Body of pancreas (tissue), 4 donors: Measurements from ENCODE around the gene GAP43. TPM values are rescaled to one million over a fixed set of nuclear protein-coding genes. Genes with fewer than 3 reads are reported as not detected.

Source experiments
- ATAC-seq: fragments of 150-250 bp; one replicate; pipeline ENCODE4 v1.9.1; 2016
- DNase-seq, 4 donors: peaks; one replicate each; pipeline ENCODE4 v3.0.0-alpha.2; 2019
- H3K27ac ChIP-seq, 4 donors: fragments of 200-600 bp; sonication (generic); 1 replicate in 3 of 4; 2 replicates in 1 of 4; pipeline versions ENCODE4 v1.5.1 to v1.6.1; 2016 to 2019; ENCODE audit warnings: mild to moderate bottlenecking in 1 of 4, mixed read lengths in 1 of 4, moderate library complexity in 1 of 4
- H3K27me3 ChIP-seq, 2 donors: fragments of 200-600 bp; sonication (generic); one replicate each; pipeline ENCODE4 v1.6.0; 2016; ENCODE audit warnings: mild to moderate bottlenecking in 1 of 2
- H3K36me3 ChIP-seq, 2 donors: fragments of 200-600 bp; sonication (generic); replicated peaks in 1 of 2; 2 replicates each; pipeline ENCODE4 v1.5.1; 2016; ENCODE audit warnings: low read depth in 2 of 2; ENCODE audit not compliant: insufficient read depth in 1 of 2
- H3K4me1 ChIP-seq: fragments of 200-600 bp; sonication (generic); one replicate; pipeline ENCODE4 v1.6.0; 2016
- H3K4me3 ChIP-seq, 2 donors: fragments of 200-600 bp; sonication (generic); 1 replicate in 1 of 2; 2 replicates in 1 of 2; pipeline ENCODE4 v1.5.1; 2016 to 2019
- H3K9me3 ChIP-seq, 3 donors: fragments of 200-600 bp; sonication (generic); 1 replicate in 2 of 3; 2 replicates in 1 of 3; pipeline ENCODE4 v1.5.1; 2016
- POLR2A ChIP-seq, 3 donors: fragments of 450-650 bp; IDR thresholded peaks; one replicate each; pipeline ENCODE4 v1.6.1; 2016; ENCODE audit warnings: antibody characterized with exemption in 3 of 3, mild to moderate bottlenecking in 2 of 3
- WGBS, 2 donors: methylation state at CpG; one replicate each; pipeline ENCODE4 v1.1.5; 2017; 5-methylcytosine and 5-hydroxymethylcytosine counted together
- intact Hi-C: fragments of 100-400 bp; cut with DNase I; formaldehyde crosslinking; loops from one replicate; pipeline ENCODE4 v1.15.1; 2023
- total RNA-seq, 2 donors: library from RNA; depleted of rRNA; stranded (reverse); fragments of >200 nt; gene quantifications; one replicate each; pipeline ENCODE4 v1.1.0, GENCODE V29; 2016
- TF ChIP-seq, protein P1 (sequence below), 7 experiments: fragments of 450-650 bp in 4 of 7; fragments of 200-600 bp in 3 of 7; sonication (generic) in 3 of 7; IDR thresholded peaks; one replicate each; pipeline ENCODE4 v1.5.1; 2016 to 2019; ENCODE audit warnings: antibody characterized with exemption in 7 of 7

GAP43 gene
- total RNA-seq, 2 donors from 2014 or later: 0.26 TPM; not detected in 1

DNA sequence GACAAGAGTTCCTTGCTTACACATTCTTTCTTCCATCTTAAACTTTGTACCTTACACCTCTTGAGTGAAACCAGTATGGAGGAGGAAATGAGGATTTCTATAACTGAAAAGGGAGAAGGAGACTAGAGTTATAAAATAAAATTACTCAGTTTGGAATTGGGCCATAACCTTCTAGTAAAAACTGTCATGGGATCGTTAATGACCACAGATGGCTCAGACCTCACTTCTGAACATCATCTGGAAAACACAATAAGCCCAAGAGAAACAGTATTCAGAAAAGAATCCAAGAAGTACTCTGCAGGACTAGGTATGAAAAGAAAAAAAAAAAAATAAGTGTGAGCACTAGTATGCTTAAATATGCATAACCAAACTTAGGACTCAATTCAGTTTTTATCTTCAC lies 12.1 kb downstream of the GAP43 start:
- Histone ChIP-seq H3K36me3 (no peaks in the 10 kb centered on the region), H3K9me3 (no peaks in the 10 kb centered on the region), H3K4me3 (no peak overlapping the region), H3K27me3 (no peaks in the 10 kb centered on the region), H3K27ac (no peak overlapping the region), H3K4me1 (no peaks in the 10 kb centered on the region)
- ATAC-seq: no peak
- TF ChIP-seq POLR2A (IDR thresholded peaks at IDR 0.05): no peak
- TF ChIP-seq, protein P1, sequence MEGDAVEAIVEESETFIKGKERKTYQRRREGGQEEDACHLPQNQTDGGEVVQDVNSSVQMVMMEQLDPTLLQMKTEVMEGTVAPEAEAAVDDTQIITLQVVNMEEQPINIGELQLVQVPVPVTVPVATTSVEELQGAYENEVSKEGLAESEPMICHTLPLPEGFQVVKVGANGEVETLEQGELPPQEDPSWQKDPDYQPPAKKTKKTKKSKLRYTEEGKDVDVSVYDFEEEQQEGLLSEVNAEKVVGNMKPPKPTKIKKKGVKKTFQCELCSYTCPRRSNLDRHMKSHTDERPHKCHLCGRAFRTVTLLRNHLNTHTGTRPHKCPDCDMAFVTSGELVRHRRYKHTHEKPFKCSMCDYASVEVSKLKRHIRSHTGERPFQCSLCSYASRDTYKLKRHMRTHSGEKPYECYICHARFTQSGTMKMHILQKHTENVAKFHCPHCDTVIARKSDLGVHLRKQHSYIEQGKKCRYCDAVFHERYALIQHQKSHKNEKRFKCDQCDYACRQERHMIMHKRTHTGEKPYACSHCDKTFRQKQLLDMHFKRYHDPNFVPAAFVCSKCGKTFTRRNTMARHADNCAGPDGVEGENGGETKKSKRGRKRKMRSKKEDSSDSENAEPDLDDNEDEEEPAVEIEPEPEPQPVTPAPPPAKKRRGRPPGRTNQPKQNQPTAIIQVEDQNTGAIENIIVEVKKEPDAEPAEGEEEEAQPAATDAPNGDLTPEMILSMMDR (IDR thresholded peaks at IDR 0.05): no peak
- DNase-seq: no peak
- WGBS, 2 donors: 50 to 54% methylated on average over 1 of the region's 1 CpG
- intact Hi-C loops: no loop called here

DNA sequence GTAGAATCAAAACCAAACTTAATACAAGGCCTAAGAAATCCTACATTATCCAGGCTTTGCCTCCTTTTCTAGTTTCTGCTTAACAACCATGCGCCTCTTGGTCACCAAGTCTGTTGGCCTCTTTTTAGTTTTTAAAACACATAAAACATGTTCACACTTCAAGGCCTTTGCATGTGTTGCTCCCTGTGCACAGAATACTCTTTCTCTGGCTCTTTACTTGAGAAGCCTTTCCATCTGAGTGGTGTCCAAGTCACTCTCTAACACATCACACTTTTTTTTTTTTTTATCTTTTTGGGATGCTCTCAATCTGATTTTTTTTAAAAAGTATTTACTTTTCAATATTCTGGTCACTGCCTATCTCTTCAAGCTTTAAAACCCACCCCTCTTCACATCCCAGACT lies 14.9 kb downstream of the GAP43 start:
- Histone ChIP-seq H3K9me3 (no peaks in the 10 kb centered on the region), H3K27ac (no peak overlapping the region), H3K4me1 (no peaks in the 10 kb centered on the region), H3K27me3 (no peaks in the 10 kb centered on the region), H3K4me3 (no peak overlapping the region), H3K36me3 (no peaks in the 10 kb centered on the region)
- TF ChIP-seq, protein P1 (IDR thresholded peaks at IDR 0.05): no peak
- TF ChIP-seq POLR2A (IDR thresholded peaks at IDR 0.05): no peak
- intact Hi-C loops: no loop called here
- 89 to 93% methylated on average over 1 of the region's 1 CpG for WGBS, 2 donors
- DNase-seq (no peak), ATAC-seq (no peak)

DNA sequence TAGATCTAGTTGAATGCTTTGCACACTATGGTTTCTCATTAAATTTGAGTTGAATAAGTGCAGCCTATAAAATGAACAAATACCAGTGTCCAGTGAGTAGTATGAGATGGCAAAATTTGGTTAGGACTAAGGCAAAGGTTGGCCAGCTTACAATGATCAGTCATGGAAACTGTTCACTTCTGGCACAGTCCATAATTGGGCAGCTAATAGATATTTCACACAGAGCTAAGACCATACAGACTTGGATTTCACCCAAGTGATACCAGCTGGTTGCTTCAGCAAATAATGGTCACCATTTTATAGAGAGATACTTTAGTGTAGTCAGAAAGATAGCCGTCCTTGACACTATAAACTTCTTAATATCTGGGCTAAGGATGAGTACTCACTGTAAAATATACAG lies 15.7 kb downstream of the GAP43 start:
- TF ChIP-seq, protein P1 (IDR thresholded peaks at IDR 0.05): no peak
- intact Hi-C loops: no loop called here
- H3K27me3 ChIP-seq: no peaks in the 10 kb centered on the region
- no peak for ATAC-seq
- H3K9me3 ChIP-seq: no peaks in the 10 kb centered on the region
- no peak overlapping the region for H3K4me3 ChIP-seq
- H3K27ac ChIP-seq: no peak overlapping the region
- 65 to 94% methylated on average over 1 of the region's 1 CpG for WGBS, 2 donors
- H3K36me3 ChIP-seq: no peaks in the 10 kb centered on the region
- H3K4me1 ChIP-seq: no peaks in the 10 kb centered on the region
- DNase-seq: no peak

DNA sequence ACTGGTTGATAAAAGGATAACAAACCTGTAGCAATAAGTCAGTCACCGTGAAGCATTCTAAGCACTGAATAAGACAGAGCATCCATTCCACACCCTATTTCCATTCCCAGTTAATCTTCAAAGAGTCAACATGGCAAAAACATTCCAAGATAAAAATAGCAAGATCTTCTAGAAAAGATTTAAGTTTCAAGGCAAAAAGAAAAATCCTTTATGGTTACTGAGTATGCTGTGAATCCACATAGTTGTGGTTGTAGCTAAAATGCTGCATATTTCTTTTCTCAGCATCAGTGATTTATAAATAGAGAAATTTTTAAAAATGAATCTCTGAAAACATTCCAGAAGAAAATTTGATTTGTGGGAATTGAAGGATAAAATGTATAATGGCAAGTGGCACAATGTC lies 21.1 kb downstream of the GAP43 start:
- Histone ChIP-seq H3K9me3 (no peaks in the 10 kb centered on the region), H3K27me3 (no peaks in the 10 kb centered on the region), H3K4me3 (no peak overlapping the region), H3K4me1 (no peaks in the 10 kb centered on the region), H3K36me3 (no peaks in the 10 kb centered on the region), H3K27ac (no peak overlapping the region)
- no peak for TF ChIP-seq POLR2A (IDR thresholded peaks at IDR 0.05)
- TF ChIP-seq, protein P1 (IDR thresholded peaks at IDR 0.05): no peak
- ATAC-seq (no peak), DNase-seq (no peak)
- intact Hi-C loops: no loop called here
- WGBS, 2 donors: 48 to 66% methylated on average over 1 of the region's 1 CpG

DNA sequence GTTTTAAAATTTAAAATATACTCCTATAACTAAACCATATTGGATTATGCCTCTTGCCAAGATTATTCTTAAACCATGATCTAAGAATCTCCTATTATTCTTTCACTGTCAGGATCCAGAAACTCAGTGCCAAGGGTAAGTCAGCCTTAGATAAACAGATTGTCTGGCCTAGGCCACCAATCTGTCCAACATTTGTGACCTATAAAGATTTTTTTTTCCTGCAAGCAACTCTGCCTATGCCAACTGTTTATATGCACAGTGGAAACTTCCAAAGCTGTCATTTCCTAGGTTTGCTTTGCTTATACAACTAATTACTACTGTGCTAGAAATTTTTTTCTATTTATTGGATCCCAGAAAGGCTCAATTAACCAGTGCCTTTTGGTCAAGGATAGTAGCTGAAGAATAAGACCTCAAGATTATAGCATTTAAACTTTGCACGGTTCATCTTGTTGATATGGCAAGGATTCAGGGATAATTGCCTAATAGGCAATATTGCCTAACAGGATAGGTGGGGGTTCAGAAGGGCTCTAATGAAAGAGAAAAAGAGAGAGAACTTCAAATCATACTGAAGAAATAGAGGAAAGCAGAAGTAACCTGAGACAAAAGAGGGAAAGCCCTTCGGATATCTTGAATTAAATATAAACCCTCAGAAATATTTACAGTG lies 22.8 kb downstream of the GAP43 start:
- intact Hi-C loops: no loop called here
- H3K27ac ChIP-seq: no peak overlapping the region
- H3K9me3 ChIP-seq: no peaks in the 10 kb centered on the region
- H3K4me1 ChIP-seq: no peaks in the 10 kb centered on the region
- no peak for TF ChIP-seq POLR2A (IDR thresholded peaks at IDR 0.05)
- TF ChIP-seq, protein P1 (IDR thresholded peaks at IDR 0.05): no peak
- no peak overlapping the region for H3K4me3 ChIP-seq
- no peaks in the 10 kb centered on the region for H3K27me3 ChIP-seq
- ATAC-seq (no peak), DNase-seq (no peak)
- WGBS, 2 donors: 52 to 66% methylated on average over 2 of the region's 2 CpGs
- no peaks in the 10 kb centered on the region for H3K36me3 ChIP-seq
